SK-N-SH (cell line): ENCODE measurements around the gene ABCE1. TPM values are rescaled to one million over a fixed set of nuclear protein-coding genes. Genes with fewer than 3 reads are reported as not detected.
A peak's percentile ranks its signal among the peaks of the same experiment; 100 is the strongest.

ENCODE experiments used
- CTCF ChIA-PET: fragments of 300-600, 350-600 bp; formaldehyde crosslinking; extraction: SDS; loops from one replicate; lab custom pipeline; 2021; lab: Yijun Ruan, JAX
- POLR2A ChIA-PET: fragments of 350-600 bp; sonication (Branson Sonifier 250); formaldehyde crosslinking; extraction: SDS; loops from one replicate; lab custom pipeline; 2020; ENCODE audit warnings: antibody characterized with exemption, inconsistent platforms; lab: Yijun Ruan, JAX
- DNase-seq: peaks from one replicate; pipeline ENCODE4 v3.0.0; 2012
- H2AFZ ChIP-seq: fragments of 200-600 bp; sonication (generic); 2 replicates; pipeline ENCODE4 v1.8.1; 2016; ENCODE audit warnings: antibody characterized with exemption, mild to moderate bottlenecking, low read depth
- H3F3A ChIP-seq: fragments of 200-600 bp; sonication (generic); replicated peaks from 2 replicates; pipeline ENCODE3; 2016; ENCODE audit warnings: antibody characterized with exemption, mild to moderate bottlenecking; ENCODE audit not compliant: insufficient read depth
- H3K27ac ChIP-seq, 2 experiments: fragments of 200-500 bp in 1 of 2; fragments of 200-600 bp in 1 of 2; sonication (Bioruptor generic) in 1 of 2; sonication (generic), shearing (Covaris generic) in 1 of 2; 2 replicates each; pipeline versions ENCODE4 v1.5.1 to v1.6.1; 2014 to 2016; ENCODE audit warnings: low read depth in 2 of 2, inconsistent platforms in 1 of 2, low read length in 1 of 2, mild to moderate bottlenecking in 1 of 2, mixed read lengths in 1 of 2
- H3K27me3 ChIP-seq: fragments of 200-600 bp; sonication (generic), shearing (Covaris generic); 2 replicates; pipeline ENCODE4 v1.6.1; 2016; ENCODE audit warnings: mixed run types; ENCODE audit not compliant: insufficient read depth
- H3K36me3 ChIP-seq, 2 experiments: fragments of 200-500 bp in 1 of 2; fragments of 200-600 bp in 1 of 2; sonication (Bioruptor generic) in 1 of 2; sonication (generic) in 1 of 2; replicated peaks in 1 of 2; 2 replicates each; pipeline versions ENCODE3 to v1.5.1; 2014 to 2016; ENCODE audit warnings: low read length in 1 of 2, mild to moderate bottlenecking in 1 of 2; ENCODE audit not compliant: insufficient read depth in 2 of 2, control insufficient read depth in 1 of 2
- H3K4me1 ChIP-seq, 2 experiments: fragments of 200-500 bp in 1 of 2; fragments of 200-600 bp in 1 of 2; sonication (Bioruptor generic) in 1 of 2; sonication (generic), shearing (Covaris generic) in 1 of 2; 2 replicates each; pipeline versions ENCODE4 v1.5.1 to v1.6.1; 2014 to 2016; ENCODE audit warnings: low read depth in 1 of 2, low read length in 1 of 2, mixed run types in 1 of 2; ENCODE audit not compliant: insufficient read depth in 2 of 2, control insufficient read depth in 1 of 2
- H3K4me2 ChIP-seq: fragments of 200-600 bp; sonication (generic), shearing (Covaris generic); 2 replicates; pipeline ENCODE4 v1.6.1; 2017; ENCODE audit warnings: mixed run types
- H3K4me3 ChIP-seq, 2 experiments: fragments of 200-500 bp in 1 of 2; fragments of 200-600 bp in 1 of 2; sonication (Bioruptor generic) in 1 of 2; sonication (generic), shearing (Covaris generic) in 1 of 2; 2 replicates each; pipeline versions ENCODE4 v1.5.1 to v1.8.1; 2014 to 2016; ENCODE audit warnings: low read depth in 2 of 2, inconsistent platforms in 1 of 2, low read length in 1 of 2, mild to moderate bottlenecking in 1 of 2, mixed read lengths in 1 of 2, moderate library complexity in 1 of 2
- H3K79me2 ChIP-seq: fragments of 200-600 bp; sonication (generic); 2 replicates; pipeline ENCODE4 v1.8.1; 2017; ENCODE audit warnings: mild to moderate bottlenecking; ENCODE audit not compliant: insufficient read depth
- H3K9ac ChIP-seq: fragments of 200-600 bp; sonication (generic); 2 replicates; pipeline ENCODE4 v1.6.1; 2017; ENCODE audit warnings: mixed run types
- H3K9me2 ChIP-seq: fragments of 200-600 bp; sonication (generic); 2 replicates; pipeline ENCODE4 v1.6.1; 2017; ENCODE audit warnings: mixed run types
- H3K9me3 ChIP-seq: fragments of 200-600 bp; sonication (generic); 2 replicates; pipeline ENCODE4 v1.6.1; 2017; ENCODE audit warnings: mixed run types, mild to moderate bottlenecking, moderate library complexity
- H4K20me1 ChIP-seq: fragments of 200-600 bp; sonication (generic); 2 replicates; pipeline ENCODE4 v1.6.1; 2017; ENCODE audit warnings: mild to moderate bottlenecking, mixed run types; ENCODE audit not compliant: insufficient read depth
- CHD2 ChIP-seq: fragments of 150-350 bp; IDR thresholded peaks from 2 replicates; pipeline ENCODE4 v1.6.1; 2018; ENCODE audit warnings: low read length; ENCODE audit not compliant: partially characterized antibody
- CTCF ChIP-seq: fragments of 200-600 bp; sonication (generic); IDR thresholded peaks from 2 replicates; pipeline ENCODE4 v1.6.1; 2017; ENCODE audit warnings: antibody characterized with exemption, mild to moderate bottlenecking, moderate library complexity
- ELF1 ChIP-seq: IDR thresholded peaks from 2 replicates; pipeline ENCODE4 v1.4.0; 2012
- EZH2phosphoT487 ChIP-seq: fragments of 200-600 bp; sonication (generic); IDR thresholded peaks from 2 replicates; pipeline ENCODE4 v1.6.1; 2017; ENCODE audit warnings: low read depth, mixed run types, mild to moderate bottlenecking, antibody characterized with exemption, moderate library complexity, borderline replicate concordance
- FOSL2 ChIP-seq: IDR thresholded peaks from 2 replicates; pipeline ENCODE4 v1.4.0; 2012; ENCODE audit warnings: low read depth, mild to moderate bottlenecking, moderate library complexity, borderline replicate concordance
- GATA2 ChIP-seq: sonication (generic); formaldehyde crosslinking; IDR thresholded peaks from 2 replicates; pipeline ENCODE4 v1.5.0; 2020; ENCODE audit warnings: mild to moderate bottlenecking, missing genetic modification reagents
- IRF3 ChIP-seq: fragments of 150-350 bp; IDR thresholded peaks from 2 replicates; pipeline ENCODE4 v1.6.1; 2016; ENCODE audit warnings: mild to moderate bottlenecking, low read depth, low read length
- MAX ChIP-seq: IDR thresholded peaks from 2 replicates; pipeline ENCODE4 v1.4.0; 2012; ENCODE audit warnings: low read depth
- MEF2A ChIP-seq: IDR thresholded peaks from 2 replicates; pipeline ENCODE4 v1.4.0; 2012; ENCODE audit warnings: low read depth, borderline replicate concordance
- MXI1 ChIP-seq: IDR thresholded peaks from 2 replicates; pipeline ENCODE4 v1.6.1; 2012; ENCODE audit warnings: mild to moderate bottlenecking, low read depth, low read length, improper control_type of control experiment
- PBX3 ChIP-seq: IDR thresholded peaks from 2 replicates; pipeline ENCODE4; 2012
- RAD21 ChIP-seq: IDR thresholded peaks from 2 replicates; pipeline ENCODE4 v1.6.1; 2012; ENCODE audit warnings: mild to moderate bottlenecking, low read length
- SIN3A ChIP-seq: IDR thresholded peaks from 2 replicates; pipeline ENCODE4 v1.6.1; 2012; ENCODE audit warnings: low read depth, mild to moderate bottlenecking, low read length, moderate library complexity, borderline replicate concordance
- SMC3 ChIP-seq: IDR thresholded peaks from 2 replicates; pipeline ENCODE4 v1.6.1; 2012; ENCODE audit warnings: low read depth, low read length, improper control_type of control experiment
- USF2 ChIP-seq: fragments of 150-350 bp; IDR thresholded peaks from 2 replicates; pipeline ENCODE4 v1.6.1; 2017; ENCODE audit warnings: antibody characterized with exemption, low read length, low read depth, borderline replicate concordance
- YY1 ChIP-seq: IDR thresholded peaks from 2 replicates; pipeline ENCODE4 v1.4.0; 2012; ENCODE audit warnings: low read depth, mild to moderate bottlenecking
- WGBS: methylation state at CpG from one replicate; pipeline ENCODE4 v1.1.6; 2017; ENCODE audit warnings: low lambda C conversion rate; 5-methylcytosine and 5-hydroxymethylcytosine counted together
- polyA plus RNA-seq, 3 experiments: library from polyadenylated mRNA; depleted of rRNA; stranded (reverse); fragments of >200 nt; gene quantifications; 2 replicates each; pipeline ENCODE4 v1.2.3, GENCODE V29; 2012
- TF ChIP-seq, protein P1 (sequence below): IDR thresholded peaks from 2 replicates; pipeline ENCODE4 v1.4.0; 2012; ENCODE audit warnings: low read depth, borderline replicate concordance
- TF ChIP-seq, protein P2 (sequence below): IDR thresholded peaks from 2 replicates; pipeline ENCODE4 v1.6.1; 2012; ENCODE audit warnings: mild to moderate bottlenecking, low read depth, low read length, moderate library complexity

ABCE1 gene
- polyA plus RNA-seq, 1 of the 3 experiments (the other 2 are of a cell fraction) = 48.3 TPM

DNA sequence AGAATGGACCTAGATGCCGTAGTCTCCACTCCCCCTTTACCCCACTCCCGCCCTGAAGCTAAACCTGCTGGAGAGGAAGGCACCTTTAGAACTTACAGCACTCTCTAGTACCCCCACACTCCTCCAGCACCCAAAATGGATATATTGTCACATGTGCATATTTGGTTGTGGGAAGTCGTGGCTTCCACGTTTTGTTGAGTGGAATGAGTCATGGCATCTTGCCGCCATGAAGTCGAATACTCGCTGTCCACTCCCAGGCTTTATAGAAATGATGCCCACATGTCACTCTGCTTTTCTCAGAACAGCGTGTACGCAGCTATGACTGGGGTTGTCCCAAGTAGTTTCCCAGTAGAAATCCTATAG is 545 bp downstream of the ABCE1 start (continued):
- TF ChIP-seq USF2 = no peak
- TF ChIP-seq FOSL2 = peak; percentile 63; the same call in 1 of the 2 replicates
- TF ChIP-seq CTCF = no peak
- TF ChIP-seq MEF2A = no peak
- no peak for TF ChIP-seq RAD21
- TF ChIP-seq, protein P1, sequence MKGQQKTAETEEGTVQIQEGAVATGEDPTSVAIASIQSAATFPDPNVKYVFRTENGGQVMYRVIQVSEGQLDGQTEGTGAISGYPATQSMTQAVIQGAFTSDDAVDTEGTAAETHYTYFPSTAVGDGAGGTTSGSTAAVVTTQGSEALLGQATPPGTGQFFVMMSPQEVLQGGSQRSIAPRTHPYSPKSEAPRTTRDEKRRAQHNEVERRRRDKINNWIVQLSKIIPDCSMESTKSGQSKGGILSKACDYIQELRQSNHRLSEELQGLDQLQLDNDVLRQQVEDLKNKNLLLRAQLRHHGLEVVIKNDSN = no peak
- no peak for TF ChIP-seq YY1
- TF ChIP-seq, protein P2, sequence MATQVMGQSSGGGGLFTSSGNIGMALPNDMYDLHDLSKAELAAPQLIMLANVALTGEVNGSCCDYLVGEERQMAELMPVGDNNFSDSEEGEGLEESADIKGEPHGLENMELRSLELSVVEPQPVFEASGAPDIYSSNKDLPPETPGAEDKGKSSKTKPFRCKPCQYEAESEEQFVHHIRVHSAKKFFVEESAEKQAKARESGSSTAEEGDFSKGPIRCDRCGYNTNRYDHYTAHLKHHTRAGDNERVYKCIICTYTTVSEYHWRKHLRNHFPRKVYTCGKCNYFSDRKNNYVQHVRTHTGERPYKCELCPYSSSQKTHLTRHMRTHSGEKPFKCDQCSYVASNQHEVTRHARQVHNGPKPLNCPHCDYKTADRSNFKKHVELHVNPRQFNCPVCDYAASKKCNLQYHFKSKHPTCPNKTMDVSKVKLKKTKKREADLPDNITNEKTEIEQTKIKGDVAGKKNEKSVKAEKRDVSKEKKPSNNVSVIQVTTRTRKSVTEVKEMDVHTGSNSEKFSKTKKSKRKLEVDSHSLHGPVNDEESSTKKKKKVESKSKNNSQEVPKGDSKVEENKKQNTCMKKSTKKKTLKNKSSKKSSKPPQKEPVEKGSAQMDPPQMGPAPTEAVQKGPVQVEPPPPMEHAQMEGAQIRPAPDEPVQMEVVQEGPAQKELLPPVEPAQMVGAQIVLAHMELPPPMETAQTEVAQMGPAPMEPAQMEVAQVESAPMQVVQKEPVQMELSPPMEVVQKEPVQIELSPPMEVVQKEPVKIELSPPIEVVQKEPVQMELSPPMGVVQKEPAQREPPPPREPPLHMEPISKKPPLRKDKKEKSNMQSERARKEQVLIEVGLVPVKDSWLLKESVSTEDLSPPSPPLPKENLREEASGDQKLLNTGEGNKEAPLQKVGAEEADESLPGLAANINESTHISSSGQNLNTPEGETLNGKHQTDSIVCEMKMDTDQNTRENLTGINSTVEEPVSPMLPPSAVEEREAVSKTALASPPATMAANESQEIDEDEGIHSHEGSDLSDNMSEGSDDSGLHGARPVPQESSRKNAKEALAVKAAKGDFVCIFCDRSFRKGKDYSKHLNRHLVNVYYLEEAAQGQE = no peak
- no peak for TF ChIP-seq SMC3

GRCh38 chr4:145099653-145100052 is 1.5 kb downstream of the ABCE1 start:
- 19% methylated on average over 5 of the region's 5 CpGs for WGBS
- H3K4me2 ChIP-seq = peak overlapping the region; percentile 89
- peaks cover 27 to 38% of the 10 kb centered on the region in 2 experiments for H3K36me3 ChIP-seq
- H2AFZ ChIP-seq = 0 out of 2 replicates have a peak overlapping the region, but pooled peaks have one; percentile 17
- peaks cover 0 to 12% of the 10 kb centered on the region in 2 experiments; a peak in 2 of 4 replicates for H3K4me1 ChIP-seq
- TF ChIP-seq IRF3 (no peak), EZH2phosphoT487 (no peak), CHD2 (no peak), GATA2 (CRISPR knock-in tag) (no peak), SIN3A (no peak), YY1 (no peak), ELF1 (no peak), MAX (no peak), MXI1 (no peak), PBX3 (no peak), FOSL2 (no peak), RAD21 (no peak)
- TF ChIP-seq, protein P1 = no peak
- H3K79me2 ChIP-seq = peaks cover 91% of the 10 kb centered on the region
- H3K9ac ChIP-seq = peak overlapping the region; percentile 84
- no peaks in the 10 kb centered on the region for H3K9me2 ChIP-seq
- DNase-seq = no peak
- peak overlapping the region in 1 of 2 experiments; percentile 94; a peak in 1 of 4 replicates for H3K27ac ChIP-seq
- H3K9me3 ChIP-seq = no peaks in the 10 kb centered on the region
- peaks cover 13% of the 10 kb centered on the region; the same call in 1 of the 2 replicates for H4K20me1 ChIP-seq
- no peaks in the 10 kb centered on the region for H3K27me3 ChIP-seq
- ChIA-PET CTCF (interaction anchor here (1.0 to 2.1 kb wide), 2 partner anchors 21 to 38 kb away, joined by 3 to 8 read pairs; no protein-coding TSS in a partner anchor), POLR2A (no interaction called here)
- peaks cover 12% of the 10 kb centered on the region for H3F3A ChIP-seq
- H3K4me3 ChIP-seq = peak overlapping the region; percentile 65 to 79; a peak in 3 of 4 replicates
